A549 (cell line): ENCODE data around the gene ING5.

ENCODE experiments used
- PHF8 ChIP-seq: fragments of 200-600 bp; sonication (generic); IDR thresholded peaks from 2 replicates; pipeline ENCODE4 v1.6.1; 2016; ENCODE audit warnings: low read depth, mild to moderate bottlenecking, antibody characterized with exemption, moderate library complexity, borderline replicate concordance
- RFX5 ChIP-seq: fragments of 450-650 bp; IDR thresholded peaks from 2 replicates; pipeline ENCODE4 v1.7.1; 2014; ENCODE audit warnings: antibody characterized with exemption, mild to moderate bottlenecking, moderate library complexity

DNA sequence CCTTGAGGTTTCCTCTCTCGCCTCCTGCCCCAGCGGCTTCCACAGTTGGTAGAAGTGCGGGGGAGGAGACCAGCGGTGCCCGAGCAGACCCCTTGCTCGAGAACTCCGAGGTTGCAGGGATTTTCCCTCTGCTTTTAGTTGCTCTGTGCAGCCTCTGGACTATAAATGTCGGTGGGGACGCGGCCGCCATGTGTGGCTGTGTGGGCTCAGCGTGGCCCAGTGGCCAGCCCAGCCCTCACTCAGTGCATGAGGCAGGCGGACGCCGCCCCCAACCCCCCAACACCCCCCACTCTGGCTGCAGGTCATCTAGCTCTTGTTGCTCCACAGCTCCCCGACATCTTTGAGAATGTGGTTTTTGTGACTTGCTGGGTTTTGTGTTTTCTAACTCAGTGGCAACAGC is 17.3 kb downstream of the ING5 start:
- no peak for TF ChIP-seq PHF8
- no peak for TF ChIP-seq RFX5
